Astrocyte (in vitro differentiated cells and primary cell): ENCODE data around the gene DRD2.

Source experiments
- EZH2 ChIP-seq: IDR thresholded peaks from 2 replicates; pipeline ENCODE4 v1.6.1; 2012; ENCODE audit warnings: mild to moderate bottlenecking, low read length, inconsistent platforms; ENCODE audit not compliant: insufficient read depth
- TF ChIP-seq, protein P1 (sequence below): IDR thresholded peaks from 2 replicates; pipeline ENCODE4 v1.5.1; 2011; ENCODE audit warnings: low read depth, mild to moderate bottlenecking, inconsistent platforms, low read length, moderate library complexity; ENCODE audit not compliant: insufficient read depth

DNA sequence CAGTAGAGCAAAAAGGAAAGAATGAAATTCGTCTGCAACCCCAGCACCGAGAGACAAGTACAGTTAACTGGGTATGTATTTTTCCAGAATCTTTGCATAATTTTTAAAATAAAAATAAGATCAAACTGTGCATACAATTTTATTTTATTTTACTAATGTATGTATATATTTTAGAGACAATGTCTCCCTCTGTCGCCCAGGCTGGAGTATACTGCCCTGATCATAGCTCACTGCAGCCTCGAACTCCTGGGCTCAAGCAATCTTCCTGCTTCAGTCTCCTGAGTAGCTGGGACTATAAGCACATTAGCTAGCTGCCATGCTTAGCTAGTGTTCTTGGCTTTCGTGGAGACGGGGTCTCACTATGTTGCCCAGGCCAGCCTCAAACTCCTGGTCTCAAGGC, 18.8 kb upstream of the DRD2 start:
- TF ChIP-seq, protein P1, sequence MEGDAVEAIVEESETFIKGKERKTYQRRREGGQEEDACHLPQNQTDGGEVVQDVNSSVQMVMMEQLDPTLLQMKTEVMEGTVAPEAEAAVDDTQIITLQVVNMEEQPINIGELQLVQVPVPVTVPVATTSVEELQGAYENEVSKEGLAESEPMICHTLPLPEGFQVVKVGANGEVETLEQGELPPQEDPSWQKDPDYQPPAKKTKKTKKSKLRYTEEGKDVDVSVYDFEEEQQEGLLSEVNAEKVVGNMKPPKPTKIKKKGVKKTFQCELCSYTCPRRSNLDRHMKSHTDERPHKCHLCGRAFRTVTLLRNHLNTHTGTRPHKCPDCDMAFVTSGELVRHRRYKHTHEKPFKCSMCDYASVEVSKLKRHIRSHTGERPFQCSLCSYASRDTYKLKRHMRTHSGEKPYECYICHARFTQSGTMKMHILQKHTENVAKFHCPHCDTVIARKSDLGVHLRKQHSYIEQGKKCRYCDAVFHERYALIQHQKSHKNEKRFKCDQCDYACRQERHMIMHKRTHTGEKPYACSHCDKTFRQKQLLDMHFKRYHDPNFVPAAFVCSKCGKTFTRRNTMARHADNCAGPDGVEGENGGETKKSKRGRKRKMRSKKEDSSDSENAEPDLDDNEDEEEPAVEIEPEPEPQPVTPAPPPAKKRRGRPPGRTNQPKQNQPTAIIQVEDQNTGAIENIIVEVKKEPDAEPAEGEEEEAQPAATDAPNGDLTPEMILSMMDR = no peak
- TF ChIP-seq EZH2 = no peak
